Colonic mucosa (tissue), 4 donors: Measurements from ENCODE around the gene AKR1E2. TPM values are rescaled to one million over a fixed set of nuclear protein-coding genes. Genes with fewer than 3 reads are reported as not detected.
A peak's percentile ranks its signal among the peaks of the same experiment; 100 is the strongest.

ENCODE experiments used
- DNase-seq: peaks from one replicate; pipeline ENCODE4 v3.0.0-alpha.2; 2020
- H3K27ac ChIP-seq: fragments of 200-600 bp; one replicate; pipeline ENCODE4 v1.8.0; 2021
- H3K27me3 ChIP-seq: fragments of 200-600 bp; one replicate; pipeline ENCODE4 v1.8.0; 2021
- H3K36me3 ChIP-seq: fragments of 200-600 bp; one replicate; pipeline ENCODE4 v1.8.0; 2021
- H3K4me1 ChIP-seq: fragments of 200-600 bp; one replicate; pipeline ENCODE4 v1.8.0; 2021; ENCODE audit warnings: mild to moderate bottlenecking
- H3K4me3 ChIP-seq: fragments of 200-600 bp; one replicate; pipeline ENCODE4 v1.8.0; 2021
- H3K9ac ChIP-seq, 2 donors: one replicate each; pipeline ENCODE4 v1.7.0; 2013; ENCODE audit warnings: control low read depth in 2 of 2, low read depth in 2 of 2, low read length in 2 of 2
- H3K9me3 ChIP-seq: fragments of 200-600 bp; one replicate; pipeline ENCODE4 v1.8.0; 2021
- intact Hi-C: fragments of 100-400 bp; cut with DNase I; formaldehyde crosslinking; loops from one replicate; pipeline ENCODE4 v1.14.1; 2022
- total RNA-seq, 2 donors: library from RNA; stranded (reverse); fragmentation: NEBNext Ultra II Directional in 1 of 2; extraction: Animal tissue kit (Norgen Biotek cat#: 25700) in 1 of 2; gene quantifications; one replicate each; pipeline ENCODE4 v1.2.1, GENCODE V29; 2021
- TF ChIP-seq, protein P1 (sequence below): fragments of 200-600 bp; IDR thresholded peaks from one replicate; pipeline ENCODE4 v1.8.0; 2022; ENCODE audit warnings: antibody characterized with exemption, mild to moderate bottlenecking
- donor health status: healthy.
- donor health status: DM: no; HTN: no; CAD: no.
- donor health status: DM: no; HTN: no; CAD: no.

Gene AKR1E2
- total RNA-seq, 2 donors from 2014 or later: 8.6 to 16.3 TPM

DNA sequence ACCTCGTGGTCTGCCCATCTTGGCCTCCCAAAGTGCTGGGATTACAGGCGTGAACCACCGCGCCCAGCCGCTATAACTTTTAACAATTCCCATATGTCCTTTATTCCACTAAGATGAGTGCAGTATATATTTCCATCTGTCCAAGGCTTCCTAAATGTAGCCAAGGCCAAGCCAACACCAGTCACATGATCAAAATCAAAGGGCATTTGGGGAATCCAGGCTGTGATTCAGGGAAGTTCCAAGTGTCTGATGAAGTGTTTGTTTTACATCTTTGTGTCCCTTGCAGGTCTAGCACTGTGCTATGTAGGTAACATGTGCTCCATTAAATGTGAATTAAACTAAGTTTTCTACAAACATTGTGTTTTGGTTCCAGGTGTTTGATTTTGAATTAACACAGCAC is 20.8 kb downstream of the AKR1E2 start:
- intact Hi-C loops: loop anchor here (10.0 kb wide), 1 partner anchor 538 kb away; no protein-coding TSS in a partner anchor
- Histone ChIP-seq H3K4me1 (no peaks in the 10 kb centered on the region), H3K9me3 (no peaks in the 10 kb centered on the region), H3K27me3 (no peaks in the 10 kb centered on the region), H3K9ac (no peak overlapping the region), H3K4me3 (no peak overlapping the region), H3K36me3 (no peaks in the 10 kb centered on the region), H3K27ac (no peak overlapping the region)
- TF ChIP-seq, protein P1, sequence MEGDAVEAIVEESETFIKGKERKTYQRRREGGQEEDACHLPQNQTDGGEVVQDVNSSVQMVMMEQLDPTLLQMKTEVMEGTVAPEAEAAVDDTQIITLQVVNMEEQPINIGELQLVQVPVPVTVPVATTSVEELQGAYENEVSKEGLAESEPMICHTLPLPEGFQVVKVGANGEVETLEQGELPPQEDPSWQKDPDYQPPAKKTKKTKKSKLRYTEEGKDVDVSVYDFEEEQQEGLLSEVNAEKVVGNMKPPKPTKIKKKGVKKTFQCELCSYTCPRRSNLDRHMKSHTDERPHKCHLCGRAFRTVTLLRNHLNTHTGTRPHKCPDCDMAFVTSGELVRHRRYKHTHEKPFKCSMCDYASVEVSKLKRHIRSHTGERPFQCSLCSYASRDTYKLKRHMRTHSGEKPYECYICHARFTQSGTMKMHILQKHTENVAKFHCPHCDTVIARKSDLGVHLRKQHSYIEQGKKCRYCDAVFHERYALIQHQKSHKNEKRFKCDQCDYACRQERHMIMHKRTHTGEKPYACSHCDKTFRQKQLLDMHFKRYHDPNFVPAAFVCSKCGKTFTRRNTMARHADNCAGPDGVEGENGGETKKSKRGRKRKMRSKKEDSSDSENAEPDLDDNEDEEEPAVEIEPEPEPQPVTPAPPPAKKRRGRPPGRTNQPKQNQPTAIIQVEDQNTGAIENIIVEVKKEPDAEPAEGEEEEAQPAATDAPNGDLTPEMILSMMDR: no peak
- no peak for DNase-seq

DNA sequence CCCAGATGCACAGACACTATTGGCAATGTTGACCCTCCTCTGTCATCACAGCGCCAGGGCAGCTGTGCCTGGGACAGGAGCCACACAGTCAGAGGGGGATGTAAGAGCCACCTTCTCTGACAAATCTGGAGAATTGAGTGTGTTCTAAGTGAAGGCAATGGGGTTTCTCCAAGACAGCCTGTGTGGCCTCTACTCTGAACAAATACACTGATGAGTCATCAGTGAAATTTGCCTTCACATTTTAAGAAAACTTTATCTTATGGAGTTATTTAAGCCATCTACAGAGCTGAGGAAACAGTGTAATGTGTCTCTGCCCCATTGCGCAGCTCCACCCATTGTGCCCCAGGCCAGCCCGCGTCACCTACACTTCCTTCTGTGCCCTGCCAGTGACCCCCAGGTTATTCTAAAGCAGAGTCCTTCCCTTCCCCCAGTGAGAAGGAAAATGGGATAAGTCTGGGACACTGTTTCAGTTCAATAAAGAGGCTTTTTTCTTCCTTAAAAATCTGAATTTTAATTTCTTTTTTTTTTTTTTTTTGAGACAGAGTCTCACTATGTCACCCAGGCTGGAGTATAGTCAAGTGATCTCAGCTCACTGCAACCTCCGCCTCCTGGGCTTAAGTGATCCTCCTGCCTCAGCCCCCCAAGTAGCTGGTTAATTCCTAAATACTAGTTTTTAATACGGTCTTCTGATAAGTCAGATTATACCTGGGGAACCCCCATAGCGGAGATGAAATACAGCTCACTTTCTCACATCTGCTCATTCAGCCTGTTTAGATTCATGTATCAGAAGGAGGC is 21.8 kb downstream of the AKR1E2 start:
- no peaks in the 10 kb centered on the region for H3K9me3 ChIP-seq
- DNase-seq: no peak
- H3K9ac ChIP-seq: no peak overlapping the region
- no peaks in the 10 kb centered on the region for H3K4me1 ChIP-seq
- H3K4me3 ChIP-seq: no peak overlapping the region
- intact Hi-C loops: loop anchor here (2.0 to 10.0 kb wide), 3 partner anchors 435 to 585 kb away; no protein-coding TSS in a partner anchor
- H3K36me3 ChIP-seq: no peaks in the 10 kb centered on the region
- TF ChIP-seq, protein P1: no peak
- no peak overlapping the region for H3K27ac ChIP-seq
- no peaks in the 10 kb centered on the region for H3K27me3 ChIP-seq

DNA sequence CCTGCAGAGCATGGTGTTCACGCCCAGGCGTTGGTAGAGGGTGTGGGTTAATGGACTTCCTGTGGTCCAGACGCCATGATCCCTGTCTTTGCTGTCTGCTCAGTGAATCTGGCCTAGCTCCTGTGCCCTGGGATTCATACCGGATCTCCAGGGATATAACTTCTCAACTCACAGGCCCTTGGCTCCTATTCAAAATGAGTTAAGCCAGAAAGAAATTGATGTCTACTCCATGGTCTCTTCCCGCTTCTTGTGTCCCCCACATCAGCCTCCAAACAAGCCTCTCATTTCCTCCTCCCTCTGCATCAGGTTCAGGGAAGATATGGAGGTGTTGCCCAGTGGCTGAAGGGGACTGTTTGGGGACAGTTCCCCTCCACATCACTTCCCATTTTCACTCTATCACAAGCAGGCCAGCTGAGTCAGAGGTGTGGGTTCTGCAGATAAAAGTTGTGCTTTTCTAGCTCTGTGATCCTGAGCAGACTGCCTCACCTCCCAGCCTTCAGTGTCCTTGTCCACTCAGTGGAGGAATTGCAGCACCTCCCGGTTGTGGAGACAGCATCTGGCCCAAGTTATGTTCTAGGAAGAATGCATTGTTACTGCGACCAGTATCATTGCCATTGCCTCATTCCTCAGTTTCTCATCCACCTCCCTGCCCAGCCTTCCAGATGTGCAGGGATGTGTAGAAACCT is 22.5 kb downstream of the AKR1E2 start:
- H3K9me3 ChIP-seq: no peaks in the 10 kb centered on the region
- intact Hi-C loops: loop anchor here (2.0 to 10.0 kb wide), 3 partner anchors 434 to 584 kb away; no protein-coding TSS in a partner anchor
- H3K27ac ChIP-seq: no peak overlapping the region
- no peaks in the 10 kb centered on the region for H3K27me3 ChIP-seq
- DNase-seq: no peak
- H3K9ac ChIP-seq: no peak overlapping the region
- TF ChIP-seq, protein P1: no peak
- H3K4me3 ChIP-seq: no peak overlapping the region
- H3K4me1 ChIP-seq: no peaks in the 10 kb centered on the region
- H3K36me3 ChIP-seq: no peaks in the 10 kb centered on the region

DNA sequence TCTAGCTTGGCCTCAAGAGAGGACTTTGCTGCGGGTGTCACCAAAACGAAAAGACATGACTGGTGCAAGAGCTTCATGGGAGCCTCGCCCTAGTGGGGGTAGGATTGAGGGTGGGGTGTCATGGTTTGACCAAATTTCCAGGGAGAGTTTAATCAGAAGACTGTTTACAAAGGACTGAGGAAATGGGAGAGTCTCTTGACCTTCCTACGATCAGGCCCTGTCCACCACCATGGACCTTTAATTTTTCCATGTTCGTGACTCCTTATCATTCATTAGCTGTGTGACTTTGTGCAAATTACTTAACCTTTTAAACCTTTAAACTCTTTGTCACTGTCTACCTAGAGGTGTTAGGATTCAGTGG is 23.0 kb downstream of the AKR1E2 start:
- TF ChIP-seq, protein P1: no peak
- DNase-seq: no peak
- no peaks in the 10 kb centered on the region for H3K4me1 ChIP-seq
- no peaks in the 10 kb centered on the region for H3K36me3 ChIP-seq
- no peak overlapping the region for H3K9ac ChIP-seq
- H3K4me3 ChIP-seq: no peak overlapping the region
- H3K9me3 ChIP-seq: no peaks in the 10 kb centered on the region
- H3K27ac ChIP-seq: no peak overlapping the region
- no peaks in the 10 kb centered on the region for H3K27me3 ChIP-seq
- intact Hi-C loops: loop anchor here (2.0 to 10.0 kb wide), 3 partner anchors 434 to 584 kb away; no protein-coding TSS in a partner anchor

DNA sequence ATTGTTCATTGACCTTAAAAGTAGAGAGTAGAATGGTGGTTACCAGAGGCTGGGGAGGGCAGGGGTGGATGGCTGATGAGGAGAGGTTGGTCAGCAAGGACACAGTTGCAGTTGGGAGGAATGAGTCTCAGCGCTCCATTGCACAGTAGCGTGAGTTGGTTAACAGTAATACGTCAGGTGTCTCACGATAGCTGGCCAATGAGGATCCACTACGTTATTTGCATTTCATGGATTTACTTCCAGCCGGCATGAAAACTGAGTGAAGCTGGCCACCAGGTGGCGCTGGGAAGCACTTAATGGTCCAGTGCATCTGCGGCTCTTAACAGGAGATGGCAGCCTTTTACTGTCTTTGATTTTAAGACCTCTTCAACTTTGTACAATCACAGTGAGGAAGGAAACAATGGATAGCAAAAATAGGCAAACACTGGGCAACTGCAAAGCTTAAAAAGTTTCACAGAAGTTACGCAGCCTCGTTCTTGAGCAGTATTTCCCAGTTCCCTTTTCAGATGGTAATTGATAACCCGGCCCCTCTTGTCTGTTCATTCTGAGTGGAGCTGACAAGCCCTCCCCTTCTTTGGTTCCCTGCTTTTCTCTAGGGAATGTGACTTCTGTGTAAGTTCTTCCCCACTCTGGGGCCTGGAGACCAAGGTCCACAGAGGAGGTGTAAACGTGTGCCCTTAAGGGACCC is 23.7 kb downstream of the AKR1E2 start:
- Histone ChIP-seq H3K36me3 (no peaks in the 10 kb centered on the region), H3K4me3 (no peak overlapping the region), H3K27me3 (no peaks in the 10 kb centered on the region), H3K4me1 (no peaks in the 10 kb centered on the region), H3K9ac (no peak overlapping the region), H3K9me3 (no peaks in the 10 kb centered on the region), H3K27ac (no peak overlapping the region)
- TF ChIP-seq, protein P1: peak; percentile 99
- intact Hi-C loops: loop anchor here (2.0 to 10.0 kb wide), 5 partner anchors 133 to 583 kb away; no protein-coding TSS in a partner anchor
- peak; percentile 94 for DNase-seq
